SIG-M5 treated with dmso at 0.1 percent for 504 hours (cell line): Measurements from ENCODE around the gene TSR1.

Source experiments
- DNase-seq: peaks from one replicate; lab custom pipeline; 2025; ENCODE audit not compliant: unreplicated experiment; lab: John Stamatoyannopoulos, UW

TSR1 gene

GRCh38 chr17:2369551-2370210 lies 33.4 kb upstream of the TSR1 start:
- DNase-seq: no peak

- DNase-seq: no peak
Measured at GRCh38 chr17:2369039-2369438, 32.8 kb upstream of the TSR1 start.

- no peak for DNase-seq
Measured at GRCh38 chr17:2368359-2368758, 32.1 kb upstream of the TSR1 start.

- no peak for DNase-seq
Measured at GRCh38 chr17:2366747-2367494, 30.7 kb upstream of the TSR1 start.

GRCh38 chr17:2365132-2365531 lies 28.9 kb upstream of the TSR1 start:
- DNase-seq: no peak

GRCh38 chr17:2364763-2365116 lies 28.5 kb upstream of the TSR1 start:
- no peak for DNase-seq

- no peak for DNase-seq
Measured at GRCh38 chr17:2363851-2364762, 27.9 kb upstream of the TSR1 start.

GRCh38 chr17:2363318-2363717 lies 27.1 kb upstream of the TSR1 start:
- DNase-seq: no peak

- DNase-seq: no peak
Measured at GRCh38 chr17:2362881-2363280, 26.6 kb upstream of the TSR1 start.

- no peak for DNase-seq
Measured at GRCh38 chr17:2362416-2362815, 26.2 kb upstream of the TSR1 start.

- no peak for DNase-seq
Measured at GRCh38 chr17:2362016-2362415, 25.8 kb upstream of the TSR1 start.

GRCh38 chr17:2361010-2361760 lies 24.9 kb upstream of the TSR1 start:
- no peak for DNase-seq

- no peak for DNase-seq
Measured at GRCh38 chr17:2357931-2358434, 21.7 kb upstream of the TSR1 start.

GRCh38 chr17:2357237-2357636 lies 21.0 kb upstream of the TSR1 start:
- DNase-seq: no peak

- no peak for DNase-seq
Measured at GRCh38 chr17:2354311-2354710, 18.1 kb upstream of the TSR1 start.

- DNase-seq: no peak
Measured at GRCh38 chr17:2351269-2351668, 15.0 kb upstream of the TSR1 start.

- peak; percentile 59 for DNase-seq
Measured at GRCh38 chr17:2347805-2348685, 11.8 kb upstream of the TSR1 start.

- peak; percentile 38 for DNase-seq
Measured at GRCh38 chr17:2346475-2346874, 10.2 kb upstream of the TSR1 start.

- no peak for DNase-seq
Measured at GRCh38 chr17:2344528-2344927, 8.3 kb upstream of the TSR1 start.

GRCh38 chr17:2343421-2343820 lies 7.2 kb upstream of the TSR1 start:
- DNase-seq: no peak
